GM19324 (cell line): ENCODE results near the gene PCDHGB4.
A peak's percentile ranks its signal among the peaks of the same experiment; 100 is the strongest.
"Not testable (repeated sequence)": the region's sequence is repeated elsewhere in the genome, so short reads cannot be mapped to it uniquely, and the experiment has no call there.

Source experiments
- ATAC-seq: cut with Tn5 transposase; IDR thresholded peaks from one replicate; pipeline ENCODE4 v1.9.1; 2021; ENCODE audit warnings: mild to moderate bottlenecking, moderate library complexity; ENCODE audit not compliant: unreplicated experiment, low FRiP score

PCDHGB4 gene

DNA sequence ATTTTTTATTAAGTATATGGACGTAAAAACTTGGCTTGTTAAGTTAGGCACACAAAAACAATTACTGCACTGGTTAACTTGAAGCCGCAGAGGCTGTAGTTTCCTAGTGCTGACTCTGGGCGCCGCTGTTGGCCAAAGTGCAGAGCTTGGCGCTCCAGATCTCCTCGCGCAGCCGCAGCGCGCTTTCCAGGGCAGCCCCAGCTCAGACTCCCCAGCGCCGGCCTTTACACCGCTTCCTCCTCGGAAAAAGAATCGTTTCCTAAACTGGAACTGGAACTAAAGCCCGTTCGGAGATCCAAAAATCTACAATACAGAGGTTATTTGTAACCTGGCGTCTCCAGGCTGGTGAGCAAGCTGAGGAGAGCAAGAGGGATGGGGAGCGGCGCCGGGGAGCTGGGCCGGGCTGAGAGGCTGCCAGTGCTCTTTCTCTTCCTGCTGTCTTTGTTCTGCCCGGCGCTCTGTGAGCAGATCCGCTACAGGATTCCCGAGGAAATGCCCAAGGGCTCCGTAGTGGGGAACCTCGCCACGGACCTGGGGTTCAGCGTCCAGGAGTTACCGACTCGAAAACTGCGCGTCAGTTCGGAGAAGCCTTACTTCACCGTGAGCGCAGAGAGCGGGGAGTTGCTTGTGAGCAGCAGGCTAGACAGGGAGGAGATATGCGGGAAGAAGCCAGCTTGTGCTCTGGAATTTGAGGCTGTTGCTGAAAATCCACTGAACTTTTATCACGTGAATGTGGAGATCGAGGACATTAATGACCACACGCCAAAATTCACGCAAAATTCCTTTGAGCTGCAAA is 10.5 kb downstream of the PCDHGB4 start, which contains the start of gene PCDHGB5:
TSS of gene PCDHGB5 (plus strand) at position 192 of the 796 bp plus-strand sequence. CDS start at position 373, 181 bp downstream.
- not testable (repeated sequence) for ATAC-seq

DNA sequence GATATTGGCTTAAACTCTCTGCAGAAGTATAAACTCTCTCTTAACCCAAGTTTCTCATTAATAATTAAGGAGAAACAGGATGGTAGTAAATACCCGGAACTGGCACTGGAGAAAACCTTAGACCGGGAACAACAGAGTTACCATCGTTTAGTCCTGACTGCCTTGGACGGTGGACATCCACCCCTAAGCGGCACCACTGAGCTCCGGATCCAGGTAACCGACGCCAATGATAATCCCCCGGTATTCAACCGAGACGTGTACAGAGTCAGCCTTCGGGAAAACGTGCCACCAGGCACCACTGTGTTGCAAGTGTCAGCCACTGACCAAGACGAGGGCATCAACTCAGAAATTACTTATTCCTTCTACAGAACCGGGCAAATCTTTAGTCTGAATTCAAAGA is 11.1 kb downstream of the PCDHGB4 start:
- ATAC-seq = no peak

- ATAC-seq = no peak
Measured at GRCh38 chr5:141399555-141400258, 12.2 kb downstream of the PCDHGB4 start.

GRCh38 chr5:141402553-141403243 is 15.2 kb downstream of the PCDHGB4 start, which contains the start of gene PCDHGA9:
PCDHGA9 (plus strand) TSS chr5:141402778; CDS start chr5:141402953, 175 bp downstream.
- no peak for ATAC-seq

GRCh38 chr5:141403387-141403786 is 15.9 kb downstream of the PCDHGB4 start:
- no peak for ATAC-seq

GRCh38 chr5:141407790-141408505 is 20.4 kb downstream of the PCDHGB4 start, which contains the start of gene PCDHGB6:
PCDHGB6 (plus strand) TSS chr5:141408021; CDS start chr5:141408203, 182 bp downstream.
- not testable (repeated sequence) for ATAC-seq

- ATAC-seq = no peak
Measured at GRCh38 chr5:141409598-141410306, 22.3 kb downstream of the PCDHGB4 start.

DNA sequence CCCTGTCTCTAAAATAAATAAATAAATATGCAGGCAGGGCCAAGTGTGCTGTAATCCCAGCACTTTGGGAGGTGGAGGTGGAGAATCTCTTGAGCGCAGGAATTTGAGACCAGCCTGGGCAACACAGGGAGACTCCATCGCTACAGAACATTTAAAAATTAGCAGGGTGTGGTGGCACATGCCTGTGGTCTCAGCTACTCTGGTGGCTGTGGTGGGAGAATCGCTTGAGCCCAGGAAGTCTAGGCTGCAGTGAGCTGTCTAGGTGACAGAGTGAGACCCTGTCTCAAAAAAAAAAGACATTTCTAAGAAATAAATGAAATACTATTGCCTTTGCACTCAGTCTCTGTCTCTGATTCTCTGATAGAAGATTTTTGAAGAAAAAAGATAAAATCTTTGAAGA is 24.1 kb downstream of the PCDHGB4 start:
- ATAC-seq = no peak

DNA sequence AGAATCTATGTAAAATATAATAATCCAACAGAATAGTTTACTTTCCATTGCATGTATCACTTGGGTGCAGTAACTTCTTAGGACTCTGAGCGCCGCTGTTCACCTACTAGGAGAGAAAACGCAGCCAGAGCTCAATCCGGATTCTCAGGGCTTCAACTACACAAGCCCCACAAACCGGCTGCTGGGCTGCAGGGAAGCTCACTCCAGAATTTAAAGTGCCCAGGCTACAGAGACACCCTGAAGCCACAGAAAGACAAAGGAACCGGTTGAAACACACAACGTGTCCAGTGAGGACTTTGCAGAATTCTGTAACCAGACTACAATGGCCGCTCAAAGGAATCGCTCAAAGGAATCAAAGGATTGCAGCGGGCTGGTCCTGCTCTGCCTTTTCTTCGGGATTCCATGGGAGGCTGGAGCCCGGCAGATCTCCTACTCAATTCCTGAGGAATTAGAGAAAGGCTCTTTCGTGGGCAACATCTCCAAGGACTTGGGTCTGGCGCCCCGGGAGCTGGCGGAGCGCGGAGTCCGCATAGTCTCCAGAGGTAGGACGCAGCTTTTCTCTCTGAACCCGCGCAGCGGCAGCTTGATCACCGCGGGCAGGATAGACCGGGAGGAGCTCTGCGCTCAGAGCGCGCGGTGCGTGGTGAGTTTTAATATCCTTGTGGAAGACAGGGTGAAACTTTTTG is 25.5 kb downstream of the PCDHGB4 start, which contains the start of gene PCDHGA10:
TSS of gene PCDHGA10 (plus strand) at position 134 of the 686 bp plus-strand sequence. CDS start at position 323, 189 bp downstream.
- peak; percentile 64 for ATAC-seq

- ATAC-seq = no peak
Measured at GRCh38 chr5:141413540-141414069, 26.1 kb downstream of the PCDHGB4 start.

DNA sequence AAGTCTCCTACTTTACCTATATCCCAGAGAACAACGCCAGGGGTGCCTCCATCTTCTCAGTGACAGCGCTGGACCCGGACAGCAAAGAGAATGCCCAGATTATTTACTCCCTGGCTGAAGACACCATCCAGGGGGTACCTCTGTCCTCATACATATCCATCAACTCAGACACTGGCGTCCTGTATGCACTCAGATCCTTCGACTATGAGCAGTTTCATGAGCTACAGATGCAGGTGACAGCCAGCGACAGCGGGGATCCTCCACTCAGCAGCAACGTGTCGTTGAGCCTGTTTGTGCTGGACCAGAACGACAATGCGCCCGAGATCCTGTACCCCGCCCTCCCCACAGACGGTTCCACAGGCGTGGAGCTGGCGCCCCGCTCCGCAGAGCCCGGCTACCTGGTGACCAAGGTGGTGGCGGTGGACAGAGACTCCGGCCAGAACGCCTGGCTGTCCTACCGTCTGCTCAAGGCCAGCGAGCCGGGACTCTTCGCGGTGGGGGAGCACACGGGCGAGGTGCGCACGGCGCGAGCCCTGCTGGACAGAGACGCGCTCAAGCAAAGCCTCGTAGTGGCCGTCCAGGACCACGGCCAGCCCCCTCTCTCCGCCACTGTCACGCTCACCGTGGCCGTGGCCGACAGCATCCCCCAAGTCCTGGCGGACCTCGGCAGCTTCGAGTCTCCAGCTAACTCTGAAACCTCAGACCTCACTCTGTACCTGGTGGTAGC is 27.2 kb downstream of the PCDHGB4 start:
- ATAC-seq = not testable (repeated sequence)

- ATAC-seq = not testable (repeated sequence)
Measured at GRCh38 chr5:141415275-141415618, 27.7 kb downstream of the PCDHGB4 start.

GRCh38 chr5:141417494-141418172 is 30.1 kb downstream of the PCDHGB4 start, which contains the start of gene PCDHGB7:
PCDHGB7 (plus strand) TSS chr5:141417677; CDS start chr5:141417860, 183 bp downstream.
- peak; percentile 80 for ATAC-seq

GRCh38 chr5:141419074-141419880 is 31.8 kb downstream of the PCDHGB4 start:
- no peak for ATAC-seq

DNA sequence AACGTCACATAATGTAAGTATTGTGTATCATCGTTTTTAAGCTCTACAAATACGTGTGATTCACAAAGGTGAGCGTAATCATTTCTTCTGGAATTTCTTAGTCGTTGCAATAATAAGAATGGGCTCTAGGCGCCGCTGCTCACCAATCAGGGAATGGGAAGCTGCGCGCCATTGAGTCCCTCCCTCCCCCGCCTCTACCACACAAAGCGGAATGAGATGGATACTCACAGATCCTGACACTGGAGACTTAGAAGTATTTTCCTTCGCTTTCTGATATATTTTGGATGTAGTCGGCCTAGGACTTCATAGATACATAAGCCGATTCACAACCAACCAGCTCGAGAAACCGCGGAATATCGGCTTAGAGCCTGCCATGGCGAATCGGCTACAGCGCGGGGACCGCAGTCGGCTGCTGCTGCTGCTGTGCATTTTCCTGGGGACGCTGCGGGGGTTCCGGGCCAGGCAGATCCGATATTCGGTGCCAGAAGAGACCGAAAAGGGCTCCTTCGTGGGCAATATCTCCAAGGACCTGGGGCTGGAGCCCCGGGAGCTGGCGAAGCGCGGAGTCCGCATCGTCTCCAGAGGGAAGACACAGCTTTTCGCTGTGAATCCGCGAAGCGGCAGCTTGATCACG is 33.5 kb downstream of the PCDHGB4 start, which contains the start of gene PCDHGA11:
TSS of gene PCDHGA11 (plus strand) at position 197 of the 634 bp plus-strand sequence. CDS start at position 374, 177 bp downstream.
- ATAC-seq = no peak

DNA sequence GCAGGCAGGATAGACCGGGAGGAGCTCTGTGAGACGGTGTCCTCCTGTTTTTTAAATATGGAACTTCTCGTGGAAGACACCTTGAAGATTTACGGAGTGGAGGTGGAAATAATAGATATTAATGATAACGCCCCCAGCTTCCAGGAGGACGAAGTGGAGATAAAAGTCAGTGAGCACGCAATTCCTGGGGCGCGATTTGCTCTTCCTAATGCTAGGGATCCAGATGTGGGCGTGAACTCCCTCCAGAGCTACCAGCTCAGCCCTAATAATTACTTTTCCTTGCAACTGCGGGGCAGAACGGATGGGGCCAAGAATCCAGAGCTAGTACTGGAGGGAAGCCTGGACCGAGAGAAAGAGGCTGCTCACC is 34.0 kb downstream of the PCDHGB4 start:
- ATAC-seq = no peak
